ENCODE results near the gene SYNC. TPM values are rescaled to one million over a fixed set of nuclear protein-coding genes. Genes with fewer than 3 reads are reported as not detected.
A peak's percentile ranks its signal among the peaks of the same experiment; 100 is the strongest.
"Not testable (repeated sequence)": the region's sequence is repeated elsewhere in the genome, so short reads cannot be mapped to it uniquely, and the experiment has no call there.

Gene SYNC
- polyA plus RNA-seq, 3 donors: 0.05 TPM; not detected in 2

GRCh38 chr1:32701421-32701911 is 1.1 kb downstream of the SYNC start:
- peaks cover 4 to 9% of the 10 kb centered on the region in 2 donors for H3K36me3 Mint-ChIP-seq
- peaks cover 19% of the 10 kb centered on the region for H3K4me1 Mint-ChIP-seq
- peak overlapping the region in 2 of 7 donors; percentile 16 to 68 for H3K27ac Mint-ChIP-seq
- Histone ChIP-seq H3K27ac (ENCODE audit: low read depth in 1 of 2, low read length in 2 of 2) (no peak overlapping the region), H4K20me1 (ENCODE audit: insufficient read depth, low read length) (no peaks in the 10 kb centered on the region), H3K9ac (ENCODE audit: insufficient read depth, low read length, poor library complexity, severe bottlenecking) (no peak overlapping the region), H3K36me3 (replicated peaks in 1 of 2; ENCODE audit: control insufficient read depth in 1 of 2, insufficient read depth in 2 of 2, low read length in 2 of 2) (no peaks in the 10 kb centered on the region), H3K27me3 (ENCODE audit: control insufficient read depth in 2 of 2, insufficient read depth in 2 of 2, low read length in 2 of 2) (peaks cover 3 to 30% of the 10 kb centered on the region in 2 donors), H2AFZ (ENCODE audit: insufficient read depth, low read depth, low read length, poor library complexity, severe bottlenecking) (peak overlapping the region; percentile 69), H3K9me3 (replicated peaks in 1 of 2; ENCODE audit: control insufficient read depth in 1 of 2, insufficient read depth in 1 of 2, low read length in 2 of 2) (peaks cover 0 to 5% of the 10 kb centered on the region in 2 donors), H3K4me2 (replicated peaks; ENCODE audit: extremely low read depth, low read length, poor library complexity, severe bottlenecking) (no peak overlapping the region), H3K4me1 (ENCODE audit: control insufficient read depth in 1 of 2, insufficient read depth in 2 of 2, low read length in 2 of 2) (peaks cover 15 to 22% of the 10 kb centered on the region in 2 donors), H3K79me2 (ENCODE audit: insufficient read depth, low read length) (no peaks in the 10 kb centered on the region), H3K4me3 (replicated peaks in 1 of 3; ENCODE audit: low read depth in 2 of 3, low read length in 3 of 3) (no peak overlapping the region)
- peak overlapping the region; percentile 61 to 82 for H3K4me3 Mint-ChIP-seq
- no peak for DNase-seq
- H3K27me3 Mint-ChIP-seq (ENCODE audit: low read depth in 3 of 3): peaks cover 27 to 43% (median 38%) of the 10 kb centered on the region in 3 donors
- 58% methylated on average over 4 of the region's 6 CpGs for WGBS (ENCODE audit: insufficient coverage)
- peaks cover 0 to 12% (median 8%) of the 10 kb centered on the region in 7 donors for H3K9me3 Mint-ChIP-seq
- no peak for TF ChIP-seq CTCF (IDR thresholded peaks at IDR 0.05)
- intact Hi-C loops (cut with micrococcal nuclease): no loop called here

GRCh38 chr1:32696996-32697395 is 5.6 kb downstream of the SYNC start:
- H3K4me3 Mint-ChIP-seq; H3K9me3 ChIP-seq (replicated peaks in 1 of 2; ENCODE audit: control insufficient read depth in 1 of 2, insufficient read depth in 1 of 2, low read length in 2 of 2); H3K9me3 Mint-ChIP-seq; H3K36me3 ChIP-seq (replicated peaks in 1 of 2; ENCODE audit: control insufficient read depth in 1 of 2, insufficient read depth in 2 of 2, low read length in 2 of 2); H2AFZ ChIP-seq (ENCODE audit: insufficient read depth, low read depth, low read length, poor library complexity, severe bottlenecking); H3K79me2 ChIP-seq (ENCODE audit: insufficient read depth, low read length); H3K4me3 ChIP-seq (replicated peaks in 1 of 3; ENCODE audit: low read depth in 2 of 3, low read length in 3 of 3); DNase-seq; intact Hi-C loops (cut with micrococcal nuclease); H3K4me2 ChIP-seq (replicated peaks; ENCODE audit: extremely low read depth, low read length, poor library complexity, severe bottlenecking); H3K36me3 Mint-ChIP-seq; H4K20me1 ChIP-seq (ENCODE audit: insufficient read depth, low read length); H3K27me3 ChIP-seq (ENCODE audit: control insufficient read depth in 2 of 2, insufficient read depth in 2 of 2, low read length in 2 of 2); H3K27ac ChIP-seq (ENCODE audit: low read depth in 1 of 2, low read length in 2 of 2); H3K9ac ChIP-seq (ENCODE audit: insufficient read depth, low read length, poor library complexity, severe bottlenecking); H3K27ac Mint-ChIP-seq: not testable (repeated sequence)
- 93% methylated on average over 7 of the region's 8 CpGs for WGBS (ENCODE audit: insufficient coverage)
- H3K4me1 ChIP-seq (ENCODE audit: control insufficient read depth in 1 of 2, insufficient read depth in 2 of 2, low read length in 2 of 2): peaks cover 14 to 24% of the 10 kb centered on the region in 2 donors
- peaks cover 7 to 13% (median 12%) of the 10 kb centered on the region in 3 donors for H3K27me3 Mint-ChIP-seq (ENCODE audit: low read depth in 3 of 3)
- peaks cover 22% of the 10 kb centered on the region for H3K4me1 Mint-ChIP-seq

All from CD14-positive monocyte (primary cell).